Iris pigment epithelial cell (primary cell): Measurements from ENCODE around the gene NR2F6.
A peak's percentile ranks its signal among the peaks of the same experiment; 100 is the strongest.

Experiments
- DNase-seq: peaks from one replicate; pipeline ENCODE4 v3.0.0-alpha.2; 2011; ENCODE audit warnings: low read depth

The NR2F6 gene

DNA sequence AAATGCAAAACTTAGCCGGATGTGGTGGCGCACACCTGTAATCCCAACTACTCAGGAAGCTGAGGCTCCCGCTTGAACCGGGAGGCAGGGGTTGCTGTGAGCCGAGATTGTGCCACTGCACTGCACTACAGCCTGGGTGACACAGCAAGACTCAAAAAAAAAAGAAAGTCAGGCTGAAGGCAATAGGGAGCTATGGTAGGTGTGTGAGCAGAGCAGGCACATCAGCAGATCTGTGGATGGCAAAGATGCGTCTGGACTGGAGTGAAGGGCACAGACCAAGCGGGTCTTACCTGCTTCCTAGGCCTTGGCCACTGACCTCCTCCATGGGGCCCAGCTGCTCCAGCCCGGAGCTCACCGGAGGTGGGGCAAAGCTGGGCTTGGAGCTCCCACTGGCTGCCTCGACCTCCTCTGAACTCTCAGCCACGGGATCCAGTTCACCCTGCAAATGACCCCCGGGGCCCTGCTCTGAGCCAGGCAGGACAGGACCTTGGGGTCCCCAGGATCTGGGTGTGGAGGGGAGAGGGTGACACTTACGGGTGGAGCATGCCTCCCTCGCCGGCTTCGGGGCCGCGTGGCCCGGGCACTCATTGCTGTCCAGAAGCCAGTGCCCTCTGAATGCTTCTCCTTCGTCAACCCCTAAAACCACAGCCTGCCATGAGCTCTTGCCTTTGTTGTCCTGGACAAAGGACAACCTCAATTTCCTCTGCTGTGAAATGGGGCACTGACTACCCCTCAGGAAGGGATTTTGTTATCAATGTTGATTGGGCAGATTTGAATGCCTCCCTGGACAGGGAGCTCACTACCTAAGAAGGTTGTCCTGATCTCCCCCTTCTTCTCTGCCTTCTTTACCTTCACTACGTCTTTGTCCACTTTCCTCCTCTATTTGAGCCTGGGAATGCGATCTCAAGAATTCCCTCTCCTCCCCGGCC lies 18.3 kb upstream of the NR2F6 start:
- no peak for DNase-seq

DNA sequence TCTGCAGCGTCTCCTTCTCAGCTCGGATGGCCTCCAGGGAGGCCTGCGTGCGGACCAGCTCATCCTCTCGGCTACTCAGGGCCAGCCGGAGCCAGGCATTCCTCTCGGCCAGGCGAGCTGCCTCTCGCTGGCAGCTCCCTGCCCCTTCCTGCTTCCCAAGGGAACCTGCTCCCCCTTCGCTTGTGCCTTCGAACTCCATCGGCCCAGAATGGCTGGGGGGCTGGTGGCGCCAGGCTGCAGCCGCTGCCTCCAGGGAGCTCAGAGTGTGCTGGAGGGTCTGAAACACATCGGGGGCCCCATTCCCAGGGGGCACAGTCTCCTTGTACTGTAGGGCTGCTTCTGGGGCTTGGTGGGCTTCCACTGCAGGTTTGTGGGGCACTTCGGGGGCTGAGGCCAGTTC lies 16.8 kb upstream of the NR2F6 start:
- no peak for DNase-seq

DNA sequence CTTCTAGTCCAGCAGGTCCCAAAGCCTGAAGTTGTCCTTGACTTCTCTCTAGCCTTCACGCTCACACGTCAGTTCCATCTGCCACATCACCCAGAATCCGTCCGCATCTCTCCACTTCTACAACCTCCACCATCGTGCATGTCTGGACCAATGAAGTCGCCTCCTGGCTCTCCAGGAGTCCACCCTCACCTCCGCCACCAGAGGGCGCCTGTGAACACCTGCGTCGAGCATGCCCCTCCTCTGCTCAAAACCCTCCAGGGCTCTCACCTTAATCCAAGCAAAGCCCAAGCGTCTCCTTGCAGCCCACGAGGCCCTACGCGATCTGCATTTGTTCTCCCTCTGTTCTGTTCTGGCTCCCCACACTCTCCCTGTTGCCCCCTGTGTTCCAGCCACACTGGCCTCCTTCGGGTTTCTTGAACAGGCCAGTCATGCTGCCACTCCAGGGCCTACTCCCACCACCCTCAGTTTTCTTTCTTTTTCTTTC lies 15.2 kb upstream of the NR2F6 start:
- peak; percentile 60 for DNase-seq

DNA sequence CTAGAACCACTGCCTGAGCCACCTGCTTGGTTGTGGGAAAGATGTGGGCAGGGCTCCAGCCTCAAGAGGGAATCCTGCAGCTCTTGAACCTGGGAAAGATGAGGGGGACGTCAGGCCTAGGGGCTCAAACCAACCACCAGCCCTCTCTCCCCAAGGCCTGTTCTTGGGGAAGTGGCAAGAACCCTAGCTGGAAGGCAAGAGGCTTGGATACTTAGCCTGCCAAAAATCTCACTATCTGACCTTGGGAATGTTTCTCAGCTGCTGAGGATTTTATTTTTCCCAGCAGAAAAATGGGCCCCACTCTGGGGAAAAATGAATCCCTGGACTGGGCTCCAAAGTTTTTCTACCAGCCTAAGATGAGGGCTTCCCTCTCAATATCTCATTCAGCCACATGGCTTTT lies 14.2 kb upstream of the NR2F6 start:
- no peak for DNase-seq

GRCh38 chr19:17259118-17259780 lies 13.5 kb upstream of the NR2F6 start:
- peak; percentile 34 for DNase-seq

DNA sequence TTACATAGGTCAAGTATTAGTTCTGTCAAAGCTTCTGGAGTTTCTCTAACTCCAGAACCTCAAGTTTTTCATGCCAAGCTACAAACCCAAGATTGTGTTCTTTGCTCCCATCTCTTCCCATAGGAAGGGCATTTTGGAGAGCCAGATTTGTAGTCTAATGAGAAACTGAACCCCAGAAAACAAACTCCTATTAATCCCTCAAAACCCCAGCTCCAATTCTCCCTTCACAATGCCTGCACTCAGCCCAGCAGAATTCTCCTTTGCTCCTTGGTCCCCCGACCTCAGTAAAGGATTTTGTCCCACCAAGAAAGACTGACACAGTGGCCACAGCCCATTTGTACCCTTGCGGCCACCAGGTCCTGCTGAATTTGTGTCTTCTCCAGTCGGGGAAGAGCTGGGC lies 10.4 kb upstream of the NR2F6 start:
- DNase-seq, result no peak

DNA sequence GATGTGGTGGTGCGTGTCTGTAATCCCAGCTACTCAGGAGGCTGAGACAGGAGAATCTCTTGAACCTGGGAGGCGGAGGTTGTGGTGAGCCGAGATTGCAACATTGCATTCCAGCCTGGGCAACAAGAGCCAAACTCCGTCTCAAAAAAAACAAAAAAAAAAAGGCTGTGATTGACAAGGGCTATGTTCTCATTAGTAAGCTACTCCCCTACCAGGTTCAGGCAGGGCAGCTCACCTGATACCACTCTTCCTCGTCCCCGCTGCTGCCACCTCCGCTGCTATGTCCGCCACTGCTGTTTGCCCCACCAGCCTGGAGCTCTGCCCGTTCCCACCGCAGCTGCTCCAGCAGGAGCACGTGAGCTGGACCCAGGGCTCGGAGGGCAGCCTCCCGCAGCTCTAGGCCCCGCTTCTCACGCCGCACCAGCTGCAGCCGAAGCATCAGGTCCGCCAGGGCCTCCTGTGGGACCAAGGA lies 9.5 kb upstream of the NR2F6 start:
- DNase-seq, result peak; percentile 59

GRCh38 chr19:17254636-17255035 lies 8.9 kb upstream of the NR2F6 start:
- no peak for DNase-seq

DNA sequence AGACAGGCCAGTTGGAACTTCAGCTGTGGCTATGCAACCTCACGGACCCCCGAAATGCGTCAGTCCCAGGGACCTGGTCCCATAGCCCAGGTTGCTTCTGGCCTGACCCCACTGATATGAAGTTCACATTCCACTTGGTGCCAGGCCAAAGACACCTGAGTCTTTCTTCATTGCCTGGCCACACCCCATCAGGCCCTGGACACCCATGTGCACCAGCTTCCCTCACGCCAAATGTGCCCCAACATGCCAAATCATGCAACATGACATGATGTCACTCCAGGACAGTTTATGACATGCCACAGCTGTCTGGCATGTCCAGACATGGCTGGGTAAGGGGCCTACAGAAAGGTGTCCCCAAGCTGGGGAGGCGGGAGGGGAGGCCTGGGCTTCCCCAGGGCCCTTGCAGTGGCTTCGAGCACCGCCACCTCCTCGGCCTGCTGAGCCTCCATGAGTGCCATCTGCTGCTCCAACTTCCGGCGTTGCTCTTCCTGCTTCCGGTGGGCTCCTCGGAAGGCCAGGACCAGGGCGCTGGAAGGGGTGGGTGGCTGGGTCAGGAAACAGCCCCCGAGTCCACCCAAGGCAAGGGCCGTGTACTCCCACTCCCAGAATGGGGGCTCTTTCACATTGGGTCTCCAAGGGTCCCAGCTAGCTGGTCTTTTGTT lies 4.3 kb upstream of the NR2F6 start:
- DNase-seq, result no peak

DNA sequence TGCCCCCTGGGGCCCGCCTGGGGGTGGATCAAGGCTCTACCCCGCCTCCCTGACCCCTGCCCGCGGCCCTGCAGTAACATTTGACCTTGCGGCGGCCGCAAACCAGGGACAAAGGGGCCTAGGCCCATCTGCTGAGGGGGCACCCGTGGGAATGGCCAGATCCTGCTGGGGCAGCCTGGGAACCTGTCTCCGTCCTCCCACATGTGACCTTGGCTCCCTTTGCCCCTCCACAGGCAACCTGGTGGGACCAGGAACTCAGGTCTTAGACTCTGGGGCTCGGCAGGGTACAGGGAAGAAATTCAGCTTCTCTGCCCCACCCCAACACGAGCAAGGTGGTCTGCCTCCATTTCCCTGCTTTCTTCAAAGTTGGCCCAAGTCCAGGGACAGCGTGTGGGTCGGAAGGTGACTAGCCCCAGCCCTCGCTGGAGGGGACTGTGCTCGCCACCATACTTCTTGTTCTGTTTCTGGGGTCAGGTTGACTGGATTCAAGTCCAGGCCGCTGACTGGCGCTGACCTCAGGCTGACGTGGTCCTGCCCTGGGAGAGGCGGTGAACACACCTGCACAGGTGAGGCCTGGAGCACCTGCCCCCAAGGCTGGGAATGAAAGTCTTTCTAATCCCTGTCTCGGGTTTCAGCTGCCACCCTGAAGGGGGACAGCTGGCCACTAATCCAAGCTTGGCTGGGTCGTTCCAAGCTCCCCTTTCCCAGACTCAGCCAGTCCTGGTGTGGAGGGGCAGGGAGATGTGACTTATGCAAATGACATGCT lies 2.5 kb upstream of the NR2F6 start:
- DNase-seq, result no peak

GRCh38 chr19:17246681-17247425 lies 1.1 kb upstream of the NR2F6 start:
- peak; percentile 58 for DNase-seq

DNA sequence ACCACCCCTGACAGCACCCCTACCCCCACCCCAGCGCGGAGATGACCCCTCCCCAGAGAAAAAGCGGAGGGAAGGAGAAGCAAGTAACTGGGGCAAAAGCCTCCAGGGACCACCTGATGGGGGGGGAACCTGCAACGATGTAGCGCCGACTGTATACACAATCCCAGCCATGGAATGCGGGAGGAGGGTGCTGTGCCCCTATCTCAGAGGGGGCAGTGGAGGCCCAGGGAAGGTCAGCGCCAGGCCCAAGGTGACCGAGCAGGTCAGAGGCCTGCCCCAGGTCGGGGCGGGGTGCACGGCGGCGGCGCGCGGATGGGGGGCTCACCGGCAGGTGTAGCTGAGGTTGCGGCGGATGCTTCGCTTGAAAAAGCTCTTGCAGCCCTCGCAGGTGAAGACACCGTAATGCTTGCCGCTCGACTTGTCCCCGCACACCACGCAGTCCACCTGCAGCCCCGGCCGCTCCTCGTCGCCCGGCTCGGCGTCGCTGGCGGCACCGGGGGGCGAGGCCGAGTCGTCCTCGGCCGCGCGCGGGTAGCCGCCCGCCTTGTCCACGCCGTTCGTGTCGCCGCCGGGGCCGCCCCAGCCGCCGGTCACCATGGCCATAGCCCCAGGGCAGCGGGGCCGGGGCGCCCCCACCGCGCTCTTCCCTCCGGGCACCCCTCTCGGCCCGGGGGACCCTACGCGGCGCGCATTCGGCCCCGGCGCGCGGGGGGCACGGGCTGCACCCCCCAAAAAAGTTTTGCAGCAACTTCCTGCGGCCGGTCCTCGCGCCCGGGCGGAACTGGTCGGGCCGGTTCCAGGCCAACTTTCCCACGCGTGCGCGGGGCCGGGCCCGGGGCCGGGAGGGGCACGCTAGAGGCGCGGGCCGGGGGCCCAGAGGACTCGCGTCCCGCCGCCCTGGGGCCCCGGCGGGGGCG lies 843 bp downstream of the NR2F6 start:
- DNase-seq, result no peak

- DNase-seq, result no peak
Observed at GRCh38 chr19:17243830-17244617, 1.7 kb downstream of the NR2F6 start.

DNA sequence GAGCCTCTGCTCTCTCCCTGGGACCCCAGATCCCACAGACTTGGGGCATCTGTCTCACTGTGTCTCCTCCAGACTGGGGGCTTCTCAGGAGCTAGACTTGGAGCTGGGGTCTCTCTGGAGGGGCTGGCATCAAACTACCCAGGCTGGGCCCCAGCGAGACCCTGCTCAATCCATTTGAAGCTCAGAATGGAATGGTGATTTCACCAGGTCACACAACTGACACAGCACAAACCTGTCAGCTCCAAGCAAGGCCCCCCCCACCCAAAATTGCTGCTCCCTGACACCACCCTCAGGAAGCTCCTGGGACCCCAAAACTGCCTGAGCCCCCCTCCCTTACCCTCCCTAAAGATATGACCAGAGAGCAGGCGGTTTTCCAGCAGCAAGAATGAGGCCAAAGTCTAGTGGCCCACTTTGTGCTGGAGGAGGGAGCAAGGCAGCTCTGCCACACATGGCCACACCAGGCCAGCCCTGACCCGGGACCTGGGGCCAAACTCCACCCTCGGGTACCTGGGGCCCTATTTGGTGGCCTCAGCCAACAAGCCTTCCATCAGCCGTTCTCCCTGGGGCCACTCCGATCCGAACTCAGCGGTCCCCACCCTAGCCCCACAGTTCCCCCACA lies 2.4 kb downstream of the NR2F6 start:
- no peak for DNase-seq

DNA sequence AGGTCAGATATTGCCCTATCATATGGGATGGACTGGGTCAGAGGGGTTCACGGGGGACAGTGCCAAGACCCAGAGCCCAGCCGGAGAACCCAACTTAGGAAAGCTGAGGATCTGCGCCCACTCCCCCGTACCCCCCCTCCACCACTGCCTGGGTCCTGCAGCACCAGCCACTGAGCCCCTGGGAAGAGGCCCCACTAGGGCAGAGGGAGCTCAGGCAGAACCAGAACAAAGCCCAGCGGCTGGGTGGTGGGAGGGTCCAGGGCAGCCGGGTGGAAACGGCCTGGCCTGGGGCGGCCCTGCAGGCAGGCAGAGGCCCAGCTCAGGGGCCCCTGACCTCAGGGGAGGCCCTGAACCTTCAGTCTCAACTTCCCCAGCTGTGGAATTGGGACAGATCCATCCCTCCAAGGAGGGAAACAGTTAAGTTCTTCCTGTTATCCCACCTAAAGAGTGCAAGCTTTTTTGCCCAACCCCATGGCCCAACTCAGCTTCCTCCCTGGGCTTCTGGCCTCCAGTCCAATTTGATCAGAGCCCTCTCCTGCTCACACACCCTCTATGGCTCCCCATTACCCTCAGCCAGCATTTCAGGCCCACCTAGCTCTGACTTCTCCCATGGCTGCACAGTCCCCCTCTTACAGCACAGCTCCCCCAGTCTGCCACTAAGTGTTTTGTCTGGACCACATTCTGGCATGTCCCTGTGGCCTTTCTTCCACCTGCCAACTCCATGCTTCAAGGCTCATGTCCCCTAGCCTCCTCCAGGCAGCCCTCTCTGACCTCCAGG lies 3.1 kb downstream of the NR2F6 start:
- DNase-seq, result no peak

DNA sequence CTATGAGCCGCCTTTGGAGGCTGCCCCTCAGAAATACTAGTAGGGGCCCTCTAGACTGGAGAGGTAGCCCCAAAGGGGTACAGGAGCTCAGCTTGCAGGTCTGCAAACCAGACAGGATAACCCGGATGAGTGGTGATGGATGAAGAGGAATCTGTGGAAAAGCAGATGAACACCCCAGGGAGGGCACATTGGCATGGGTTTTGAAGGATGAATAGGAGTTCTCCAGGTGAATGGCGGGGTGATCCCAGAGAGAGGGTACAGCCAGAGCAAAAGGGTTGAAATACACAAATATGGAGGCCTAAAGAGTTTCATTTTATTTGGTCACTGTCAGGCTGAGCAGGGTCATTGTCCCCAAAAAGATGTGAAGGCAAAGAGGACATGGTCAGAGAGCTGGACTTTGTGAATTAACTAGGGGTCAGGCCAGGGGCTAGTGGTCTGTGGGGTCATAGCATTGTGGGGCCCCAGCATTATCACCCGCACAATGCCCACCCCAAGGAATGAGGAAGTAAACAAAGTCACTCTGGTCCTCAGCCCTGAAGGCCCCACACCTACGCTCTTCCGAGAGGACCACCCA lies 4.8 kb downstream of the NR2F6 start:
- DNase-seq, result no peak

GRCh38 chr19:17240062-17240752 lies 5.5 kb downstream of the NR2F6 start:
- DNase-seq, result no peak
